OCI-LY3 (cell line): ENCODE measurements around the gene OR2T11.
"Not testable (repeated sequence)": the region's sequence is repeated elsewhere in the genome, so short reads cannot be mapped to it uniquely, and the experiment has no call there.

Experiments
- H2AFZ ChIP-seq: fragments of 200-600, 300-600 bp; shearing (Covaris generic); 2 replicates; pipeline ENCODE4 v1.6.0; 2014; ENCODE audit warnings: antibody characterized with exemption, low read depth, low read length
- H3K27ac ChIP-seq: fragments of 200-600, 300-600 bp; sonication (generic); 2 replicates; pipeline ENCODE4 v1.5.1; 2014; ENCODE audit warnings: mild to moderate bottlenecking, low read length, moderate library complexity, mixed read lengths
- H3K27me3 ChIP-seq: fragments of 200-600, 300-600 bp; sonication (generic); 2 replicates; pipeline ENCODE4 v1.6.1; 2014; ENCODE audit warnings: low read depth, low read length, mixed read lengths
- H3K36me3 ChIP-seq: fragments of 200-600, 300-600 bp; sonication (generic); replicated peaks from 2 replicates; pipeline ENCODE3; 2014; ENCODE audit warnings: low read depth, low read length, mixed read lengths
- H3K4me1 ChIP-seq: fragments of 300-600, 200-600 bp; sonication (generic); 2 replicates; pipeline ENCODE4 v1.6.1; 2014; ENCODE audit warnings: low read length, mixed read lengths
- H3K4me2 ChIP-seq: fragments of 200-600, 300-600 bp; sonication (generic); 2 replicates; pipeline ENCODE4 v1.6.1; 2014; ENCODE audit warnings: low read length, mixed read lengths
- H3K4me3 ChIP-seq: fragments of 300-600, 200-600 bp; sonication (generic); 2 replicates; pipeline ENCODE4 v1.5.1; 2014; ENCODE audit warnings: antibody characterized with exemption, mild to moderate bottlenecking, low read length, moderate library complexity
- H3K79me2 ChIP-seq: fragments of 300-600, 200-600 bp; shearing (Covaris generic); 2 replicates; pipeline ENCODE4 v1.6.1; 2014; ENCODE audit warnings: mild to moderate bottlenecking, low read length, mixed read lengths
- H3K9ac ChIP-seq: fragments of 300-600, 200-600 bp; shearing (Covaris generic); 2 replicates; pipeline ENCODE4 v1.6.0; 2014; ENCODE audit warnings: mild to moderate bottlenecking, low read length, moderate library complexity
- H3K9me3 ChIP-seq: fragments of 200-600, 300-600 bp; shearing (Covaris generic); 2 replicates; pipeline ENCODE4 v1.6.1; 2014; ENCODE audit warnings: low read length, mixed read lengths; ENCODE audit not compliant: insufficient read depth
- H4K20me1 ChIP-seq: fragments of 200-600, 300-600 bp; sonication (generic); 2 replicates; pipeline ENCODE4 v1.6.1; 2016; ENCODE audit warnings: low read length, mixed read lengths; ENCODE audit not compliant: insufficient read depth
- CTCF ChIP-seq: fragments of 200-600, 300-600 bp; sonication (generic); IDR thresholded peaks from 2 replicates; pipeline ENCODE4 v1.5.1; 2014; ENCODE audit warnings: antibody characterized with exemption, low read length, low read depth
- EZH2phosphoT487 ChIP-seq: fragments of 200-600 bp; shearing (Covaris generic); IDR thresholded peaks from 2 replicates; pipeline ENCODE4 v1.6.1; 2018; ENCODE audit warnings: antibody characterized with exemption, mixed run types, low read depth

The OR2T11 gene

GRCh38 chr1:248634991-248635390 is at the start of gene OR2T11:
Gene OR2T11 (minus strand): TSS chr1:248635091. CDS start chr1:248627128, 7,963 bp downstream.
- H3K4me3 ChIP-seq, H3K4me1 ChIP-seq, H3K36me3 ChIP-seq, H3K27me3 ChIP-seq, H3K79me2 ChIP-seq, H2AFZ ChIP-seq, H3K9ac ChIP-seq, H3K27ac ChIP-seq, H4K20me1 ChIP-seq, H3K9me3 ChIP-seq, H3K4me2 ChIP-seq: not testable (repeated sequence)

GRCh38 chr1:248681651-248682050 is 46.8 kb upstream of the OR2T11 start:
- H4K20me1 ChIP-seq: no peaks in the 10 kb centered on the region
- H3K27ac ChIP-seq: no peak overlapping the region
- no peak overlapping the region for H3K4me2 ChIP-seq
- H3K9me3 ChIP-seq: no peaks in the 10 kb centered on the region
- no peak overlapping the region for H3K9ac ChIP-seq
- no peak overlapping the region for H2AFZ ChIP-seq
- TF ChIP-seq CTCF (no peak), EZH2phosphoT487 (no peak)
- H3K4me1 ChIP-seq: peaks cover 7% of the 10 kb centered on the region
- H3K27me3 ChIP-seq: 0 out of 2 replicates have a peak, but pooled peaks cover 5% of the 10 kb centered on the region
- H3K36me3 ChIP-seq: no peaks in the 10 kb centered on the region
- H3K4me3 ChIP-seq: no peak overlapping the region
- H3K79me2 ChIP-seq: no peaks in the 10 kb centered on the region

GRCh38 chr1:248670003-248670402 is 35.1 kb upstream of the OR2T11 start:
- peaks cover 24% of the 10 kb centered on the region; the same call in 1 of the 2 replicates for H3K9me3 ChIP-seq
- no peaks in the 10 kb centered on the region for H4K20me1 ChIP-seq
- H3K9ac ChIP-seq: no peak overlapping the region
- H3K36me3 ChIP-seq: no peaks in the 10 kb centered on the region
- H3K4me3 ChIP-seq: no peak overlapping the region
- H3K4me2 ChIP-seq: no peak overlapping the region
- H3K27me3 ChIP-seq: no peaks in the 10 kb centered on the region
- no peaks in the 10 kb centered on the region for H3K4me1 ChIP-seq
- H2AFZ ChIP-seq: no peak overlapping the region
- no peak overlapping the region for H3K27ac ChIP-seq
- TF ChIP-seq EZH2phosphoT487 (no peak), CTCF (no peak)
- no peaks in the 10 kb centered on the region for H3K79me2 ChIP-seq

GRCh38 chr1:248663453-248664328 is 28.8 kb upstream of the OR2T11 start:
- peak overlapping the region; percentile 44; the same call in 1 of the 2 replicates for H3K27ac ChIP-seq
- not testable (repeated sequence) for H3K79me2 ChIP-seq, H3K4me3 ChIP-seq, H2AFZ ChIP-seq, H3K9ac ChIP-seq, H3K36me3 ChIP-seq, H3K9me3 ChIP-seq, H3K27me3 ChIP-seq, H4K20me1 ChIP-seq
- peak overlapping the region; percentile 10; the same call in 1 of the 2 replicates for H3K4me2 ChIP-seq
- peaks cover 13% of the 10 kb centered on the region for H3K4me1 ChIP-seq

GRCh38 chr1:248656797-248657196 is 21.9 kb upstream of the OR2T11 start:
- not testable (repeated sequence) for H4K20me1 ChIP-seq, H3K27ac ChIP-seq, H2AFZ ChIP-seq, H3K27me3 ChIP-seq, H3K9ac ChIP-seq, H3K4me1 ChIP-seq, H3K4me2 ChIP-seq, H3K79me2 ChIP-seq, H3K9me3 ChIP-seq, H3K36me3 ChIP-seq, H3K4me3 ChIP-seq

- not testable (repeated sequence) for H4K20me1 ChIP-seq, H3K27me3 ChIP-seq, H3K4me3 ChIP-seq, H3K4me2 ChIP-seq, H3K79me2 ChIP-seq, H3K9me3 ChIP-seq, H3K4me1 ChIP-seq, H3K9ac ChIP-seq, H2AFZ ChIP-seq, H3K27ac ChIP-seq, H3K36me3 ChIP-seq
Measured at GRCh38 chr1:248655354-248655753, 20.5 kb upstream of the OR2T11 start, which contains the start of gene OR2T27. Gene OR2T27 (minus strand): TSS chr1:248655528. CDS start chr1:248650884, 4,644 bp downstream.

GRCh38 chr1:248648770-248649536 is 14.1 kb upstream of the OR2T11 start:
- H3K4me2 ChIP-seq, H3K4me1 ChIP-seq, H3K4me3 ChIP-seq, H3K27me3 ChIP-seq, H3K9me3 ChIP-seq, H3K9ac ChIP-seq, H4K20me1 ChIP-seq, H3K27ac ChIP-seq, H2AFZ ChIP-seq, H3K79me2 ChIP-seq, H3K36me3 ChIP-seq: not testable (repeated sequence)
